HepG2 (cell line): ENCODE measurements around the gene SHTN1. TPM values are rescaled to one million over a fixed set of nuclear protein-coding genes. Genes with fewer than 3 reads are reported as not detected.

ENCODE experiments used
- DR1 ChIP-seq: sonication (generic); formaldehyde crosslinking; IDR thresholded peaks from 2 replicates; pipeline ENCODE4 v1.8.0; 2021; ENCODE audit warnings: mild to moderate bottlenecking, missing genetic modification reagents, inconsistent platforms
- EHMT2 ChIP-seq: fragments of 200-600 bp; sonication (generic); IDR thresholded peaks from 2 replicates; pipeline ENCODE4 v1.7.0; 2017; ENCODE audit warnings: antibody characterized with exemption, low read depth, low read length, borderline replicate concordance
- ESRRA ChIP-seq: sonication (generic); formaldehyde crosslinking; IDR thresholded peaks from 2 replicates; pipeline ENCODE4 v1.5.1; 2020; ENCODE audit warnings: mild to moderate bottlenecking, low read depth, missing genetic modification reagents
- MIER3 ChIP-seq: IDR thresholded peaks from 2 replicates; pipeline ENCODE4 v1.6.1; 2016; ENCODE audit warnings: missing compliant biosample characterization, borderline replicate concordance
- MTA3 ChIP-seq: sonication (generic); formaldehyde crosslinking; IDR thresholded peaks from 2 replicates; pipeline ENCODE4 v1.4.0; 2020; ENCODE audit warnings: missing genetic modification reagents
- NCOA2 ChIP-seq: sonication (generic); formaldehyde crosslinking; IDR thresholded peaks from 2 replicates; pipeline ENCODE4 v1.8.0; 2022; ENCODE audit warnings: inconsistent platforms
- RXRB ChIP-seq: IDR thresholded peaks from 2 replicates; pipeline ENCODE4 v1.6.1; 2016; ENCODE audit warnings: borderline replicate concordance, missing genetic modification reagents, missing compliant biosample characterization
- TBX3 ChIP-seq: fragments of 450-650 bp; IDR thresholded peaks from 2 replicates; pipeline ENCODE4 v1.6.1; 2017; ENCODE audit warnings: antibody characterized with exemption, mild to moderate bottlenecking, inconsistent platforms, borderline replicate concordance
- ZBTB7A ChIP-seq: sonication (generic); formaldehyde crosslinking; IDR thresholded peaks from 2 replicates; pipeline ENCODE4 v1.8.0; 2022; ENCODE audit warnings: mild to moderate bottlenecking, missing genetic modification reagents
- ZNF382 ChIP-seq: sonication (generic); formaldehyde crosslinking; IDR thresholded peaks from 2 replicates; pipeline ENCODE4 v1.5.0; 2020; ENCODE audit warnings: missing genetic modification reagents, mild to moderate bottlenecking, borderline replicate concordance
- ZNF431 ChIP-seq: sonication (generic); formaldehyde crosslinking; IDR thresholded peaks from 2 replicates; pipeline ENCODE4 v1.9.0; 2022; ENCODE audit warnings: missing genetic modification reagents, low read depth, mild to moderate bottlenecking, borderline replicate concordance
- ZNF615 ChIP-seq: sonication (generic); formaldehyde crosslinking; IDR thresholded peaks from 2 replicates; pipeline ENCODE4 v1.5.0; 2020; ENCODE audit warnings: mild to moderate bottlenecking, missing genetic modification reagents, borderline replicate concordance
- ZNF629 ChIP-seq: sonication (generic); formaldehyde crosslinking; conservative IDR thresholded peaks from 2 replicates; pipeline ENCODE4 v1.5.0; 2020; ENCODE audit warnings: missing genetic modification reagents
- ZNF652 ChIP-seq: IDR thresholded peaks from 2 replicates; pipeline ENCODE4 v1.6.1; 2016; ENCODE audit warnings: low read depth, borderline replicate concordance
- ZNF891 ChIP-seq: sonication (generic); formaldehyde crosslinking; IDR thresholded peaks from 2 replicates; pipeline ENCODE4 v1.5.0; 2020; ENCODE audit warnings: mild to moderate bottlenecking, missing genetic modification reagents
- polyA plus RNA-seq, 8 experiments: library from polyadenylated mRNA; depleted of rRNA in 3 of 8; stranded (reverse) in 7 of 8; unstranded in 1 of 8; fragments of >200 nt; fragmentation: Illumina TruSeq in 4 of 8; extraction: Trizol in 4 of 8; gene quantifications; 2 replicates each; pipeline versions ENCODE4 v1.2.1 to v1.2.3, GENCODE V29; 2011 to 2016; ENCODE audit warnings: low read depth in 4 of 8, missing spikeins in 1 of 8, mixed read lengths in 1 of 8; ENCODE audit not compliant: insufficient read depth in 1 of 8
- total RNA-seq, 5 experiments: library from RNA; depleted of rRNA; stranded (reverse); fragments of >200 nt; fragmentation: Illumina TruSeq; extraction: Trizol; gene quantifications; 2 replicates each; pipeline ENCODE4 v1.2.3, GENCODE V29; 2016; ENCODE audit warnings: low read depth in 1 of 5
- TF ChIP-seq, protein P1 (sequence below), 2 experiments: sonication (generic) in 1 of 2; formaldehyde crosslinking in 1 of 2; IDR thresholded peaks; 2 replicates each; pipeline versions ENCODE4 v1.6.1 to v1.9.0; 2014 to 2022; ENCODE audit warnings: antibody characterized with exemption in 1 of 2, borderline replicate concordance in 1 of 2, inconsistent platforms in 1 of 2, low read depth in 1 of 2, missing genetic modification reagents in 1 of 2
- TF ChIP-seq, protein P2 (sequence below): sonication (generic); formaldehyde crosslinking; IDR thresholded peaks from 2 replicates; pipeline ENCODE4 v1.8.1; 2023; ENCODE audit warnings: missing genetic modification reagents, mild to moderate bottlenecking, borderline replicate concordance
- TF ChIP-seq, protein P3 (sequence below): sonication (generic); formaldehyde crosslinking; IDR thresholded peaks from 2 replicates; pipeline ENCODE4 v1.4.0; 2020; ENCODE audit warnings: missing genetic modification reagents
- TF ChIP-seq, protein P4 (sequence below): IDR thresholded peaks from 2 replicates; pipeline ENCODE4 v1.6.1; 2018; ENCODE audit warnings: missing genetic modification reagents
- TF ChIP-seq, protein P5 (sequence below): IDR thresholded peaks from 2 replicates; pipeline ENCODE4 v1.6.1; 2016; ENCODE audit warnings: mild to moderate bottlenecking

The SHTN1 gene
- total and polyA plus RNA-seq, 2 of the 13 experiments (the other 11 are each of a cell fraction or from before 2014, with no cell fraction given), result 11.3 to 15.6 TPM

DNA sequence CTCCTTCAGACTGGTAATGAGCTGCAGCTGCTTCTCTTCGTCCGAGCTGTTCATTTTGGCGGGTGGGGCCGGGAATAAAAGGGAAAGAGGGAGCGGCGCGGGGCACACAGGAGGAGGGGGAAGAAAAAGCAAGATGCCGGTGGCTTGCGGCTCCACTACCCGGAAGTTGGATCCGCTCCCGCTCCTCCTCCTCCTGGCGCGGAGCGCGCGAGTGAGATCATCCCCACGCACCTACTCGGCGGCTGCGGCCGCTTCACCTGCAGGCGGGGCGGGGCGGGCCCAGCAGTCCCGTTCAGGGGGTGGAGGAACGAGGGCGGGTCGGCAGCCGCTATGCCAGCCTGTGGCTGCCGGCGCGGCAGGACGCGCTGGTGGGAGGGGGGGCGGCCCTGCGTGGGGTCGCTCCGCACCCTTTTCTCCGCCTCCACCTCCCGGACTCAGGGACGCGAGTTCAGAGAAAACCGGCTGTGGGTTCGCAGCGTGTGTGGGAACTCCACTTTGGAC is at the start of gene SHTN1 (continued):
- TF ChIP-seq, protein P1, sequence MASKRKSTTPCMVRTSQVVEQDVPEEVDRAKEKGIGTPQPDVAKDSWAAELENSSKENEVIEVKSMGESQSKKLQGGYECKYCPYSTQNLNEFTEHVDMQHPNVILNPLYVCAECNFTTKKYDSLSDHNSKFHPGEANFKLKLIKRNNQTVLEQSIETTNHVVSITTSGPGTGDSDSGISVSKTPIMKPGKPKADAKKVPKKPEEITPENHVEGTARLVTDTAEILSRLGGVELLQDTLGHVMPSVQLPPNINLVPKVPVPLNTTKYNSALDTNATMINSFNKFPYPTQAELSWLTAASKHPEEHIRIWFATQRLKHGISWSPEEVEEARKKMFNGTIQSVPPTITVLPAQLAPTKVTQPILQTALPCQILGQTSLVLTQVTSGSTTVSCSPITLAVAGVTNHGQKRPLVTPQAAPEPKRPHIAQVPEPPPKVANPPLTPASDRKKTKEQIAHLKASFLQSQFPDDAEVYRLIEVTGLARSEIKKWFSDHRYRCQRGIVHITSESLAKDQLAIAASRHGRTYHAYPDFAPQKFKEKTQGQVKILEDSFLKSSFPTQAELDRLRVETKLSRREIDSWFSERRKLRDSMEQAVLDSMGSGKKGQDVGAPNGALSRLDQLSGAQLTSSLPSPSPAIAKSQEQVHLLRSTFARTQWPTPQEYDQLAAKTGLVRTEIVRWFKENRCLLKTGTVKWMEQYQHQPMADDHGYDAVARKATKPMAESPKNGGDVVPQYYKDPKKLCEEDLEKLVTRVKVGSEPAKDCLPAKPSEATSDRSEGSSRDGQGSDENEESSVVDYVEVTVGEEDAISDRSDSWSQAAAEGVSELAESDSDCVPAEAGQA (IDR thresholded peaks at IDR 0.05; ENCODE audit: low read depth), result 0 out of 2 replicates have a peak, but pooled peaks have one; percentile 48
- TF ChIP-seq, protein P1 (CRISPR knock-in tag; IDR thresholded peaks at IDR 0.05; ENCODE audit: borderline replicate concordance), result no peak
- TF ChIP-seq, protein P2, sequence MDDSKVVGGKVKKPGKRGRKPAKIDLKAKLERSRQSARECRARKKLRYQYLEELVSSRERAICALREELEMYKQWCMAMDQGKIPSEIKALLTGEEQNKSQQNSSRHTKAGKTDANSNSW (CRISPR knock-in tag), result no peak
- TF ChIP-seq ZNF382 (CRISPR knock-in tag) (no peak), ZNF652 (no peak), ZNF629 (CRISPR knock-in tag) (no peak), ZNF431 (no peak), ZNF891 (peak; percentile 62; the same call in 1 of the 2 replicates), MTA3 (no peak), ESRRA (CRISPR knock-in tag) (no peak), TBX3 (no peak), MIER3 (CRISPR knock-in tag) (no peak), ZNF615 (no peak), RXRB (CRISPR knock-in tag) (0 out of 2 replicates have a peak, but pooled peaks have one; percentile 7), NCOA2 (CRISPR knock-in tag) (no peak), EHMT2 (no peak), ZBTB7A (CRISPR knock-in tag) (no peak), DR1 (no peak)
- TF ChIP-seq, protein P3, sequence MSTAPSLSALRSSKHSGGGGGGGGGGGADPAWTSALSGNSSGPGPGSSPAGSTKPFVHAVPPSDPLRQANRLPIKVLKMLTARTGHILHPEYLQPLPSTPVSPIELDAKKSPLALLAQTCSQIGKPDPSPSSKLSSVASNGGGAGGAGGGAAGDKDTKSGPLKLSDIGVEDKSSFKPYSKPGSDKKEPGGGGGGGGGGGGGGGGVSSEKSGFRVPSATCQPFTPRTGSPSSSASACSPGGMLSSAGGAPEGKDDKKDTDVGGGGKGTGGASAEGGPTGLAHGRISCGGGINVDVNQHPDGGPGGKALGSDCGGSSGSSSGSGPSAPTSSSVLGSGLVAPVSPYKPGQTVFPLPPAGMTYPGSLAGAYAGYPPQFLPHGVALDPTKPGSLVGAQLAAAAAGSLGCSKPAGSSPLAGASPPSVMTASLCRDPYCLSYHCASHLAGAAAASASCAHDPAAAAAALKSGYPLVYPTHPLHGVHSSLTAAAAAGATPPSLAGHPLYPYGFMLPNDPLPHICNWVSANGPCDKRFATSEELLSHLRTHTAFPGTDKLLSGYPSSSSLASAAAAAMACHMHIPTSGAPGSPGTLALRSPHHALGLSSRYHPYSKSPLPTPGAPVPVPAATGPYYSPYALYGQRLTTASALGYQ, result no peak
- TF ChIP-seq, protein P4, sequence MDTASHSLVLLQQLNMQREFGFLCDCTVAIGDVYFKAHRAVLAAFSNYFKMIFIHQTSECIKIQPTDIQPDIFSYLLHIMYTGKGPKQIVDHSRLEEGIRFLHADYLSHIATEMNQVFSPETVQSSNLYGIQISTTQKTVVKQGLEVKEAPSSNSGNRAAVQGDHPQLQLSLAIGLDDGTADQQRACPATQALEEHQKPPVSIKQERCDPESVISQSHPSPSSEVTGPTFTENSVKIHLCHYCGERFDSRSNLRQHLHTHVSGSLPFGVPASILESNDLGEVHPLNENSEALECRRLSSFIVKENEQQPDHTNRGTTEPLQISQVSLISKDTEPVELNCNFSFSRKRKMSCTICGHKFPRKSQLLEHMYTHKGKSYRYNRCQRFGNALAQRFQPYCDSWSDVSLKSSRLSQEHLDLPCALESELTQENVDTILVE (CRISPR knock-in tag), result no peak
- TF ChIP-seq, protein P5, sequence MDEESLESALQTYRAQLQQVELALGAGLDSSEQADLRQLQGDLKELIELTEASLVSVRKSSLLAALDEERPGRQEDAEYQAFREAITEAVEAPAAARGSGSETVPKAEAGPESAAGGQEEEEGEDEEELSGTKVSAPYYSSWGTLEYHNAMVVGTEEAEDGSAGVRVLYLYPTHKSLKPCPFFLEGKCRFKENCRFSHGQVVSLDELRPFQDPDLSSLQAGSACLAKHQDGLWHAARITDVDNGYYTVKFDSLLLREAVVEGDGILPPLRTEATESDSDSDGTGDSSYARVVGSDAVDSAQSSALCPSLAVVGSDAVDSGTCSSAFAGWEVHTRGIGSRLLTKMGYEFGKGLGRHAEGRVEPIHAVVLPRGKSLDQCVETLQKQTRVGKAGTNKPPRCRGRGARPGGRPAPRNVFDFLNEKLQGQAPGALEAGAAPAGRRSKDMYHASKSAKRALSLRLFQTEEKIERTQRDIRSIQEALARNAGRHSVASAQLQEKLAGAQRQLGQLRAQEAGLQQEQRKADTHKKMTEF (CRISPR knock-in tag), result peak; percentile 78; the same call in 1 of the 2 replicates
